Measurements from ENCODE around the gene TAF7. TPM values are rescaled to one million over a fixed set of nuclear protein-coding genes. Genes with fewer than 3 reads are reported as not detected.
"Not testable (repeated sequence)": the region's sequence is repeated elsewhere in the genome, so short reads cannot be mapped to it uniquely, and the experiment has no call there.

The TAF7 gene
- total RNA-seq, 1 experiment from 2014 or later: 40.9 TPM

- H3K27ac ChIP-seq (ENCODE audit: low read depth, low read length): no peak within 1 kb of the TSS
- no peak within 1 kb of the TSS for H3K9ac ChIP-seq (ENCODE audit: low read length)
- intact Hi-C loops (cut with micrococcal nuclease): no loop called here
- no peak for TF ChIP-seq ELF1 (IDR thresholded peaks at IDR 0.05; ENCODE audit: borderline replicate concordance, low read depth)
- TF ChIP-seq RAD21 (IDR thresholded peaks at IDR 0.05; ENCODE audit: low read depth): peak; percentile 19; the same call in 1 of the 2 replicates
- peak in 2 of 3 experiments; percentile 32 to 33; a peak in 2 of 6 replicates for TF ChIP-seq CTCF (IDR thresholded peaks at IDR 0.05 in 2 of 3, conservative IDR thresholded peaks at IDR 0.05 in 1 of 3; ENCODE audit: borderline replicate concordance in 1 of 3, insufficient read depth in 1 of 3, low read depth in 2 of 3, low read length in 2 of 3)
- CTCF ChIA-PET: no interaction called here
- no peak for DNase-seq (ENCODE audit: low read depth, low spot score)
- no peak for ATAC-seq
- H4K20me1 ChIP-seq (ENCODE audit: insufficient read depth): no peaks in the 10 kb centered on the region
- H3K4me1 ChIP-seq (ENCODE audit: control insufficient read depth in 1 of 2, insufficient read depth in 2 of 2, low read length in 2 of 2): no peaks in the 10 kb centered on the region
- H3K27me3 ChIP-seq (ENCODE audit: insufficient read depth, low read length): no peaks in the 10 kb centered on the region
- POLR2A ChIA-PET: no interaction called here
- no peaks in the 10 kb centered on the region for H3K9me2 ChIP-seq (ENCODE audit: insufficient read depth)
- RAD21 ChIA-PET (ENCODE audit: low non-redundant PET in 1 of 2, low total read pairs in 2 of 2, uncharacterized antibody in 2 of 2, unreplicated experiment in 2 of 2): no interaction called here
- no peaks in the 10 kb centered on the region; a peak in 2 of 4 replicates for H3K9me3 ChIP-seq (ENCODE audit: control insufficient read depth in 1 of 2, insufficient read depth in 1 of 2, low read depth in 1 of 2, low read length in 2 of 2)
- BruUV-seq (replicated peaks): no TSS peak
- H2AFZ ChIP-seq (ENCODE audit: low read depth, low read length, poor library complexity, severe bottlenecking): no peak within 1 kb of the TSS
- no peak within 1 kb of the TSS for H3K4me3 ChIP-seq (replicated peaks in 1 of 2; ENCODE audit: low read depth in 1 of 2, low read length in 2 of 2)
- no peaks in the 10 kb centered on the region for H3K36me3 ChIP-seq (ENCODE audit: control insufficient read depth in 1 of 2, insufficient read depth in 2 of 2, low read length in 2 of 2)
- no peaks in the 10 kb centered on the region for H3K79me2 ChIP-seq (ENCODE audit: insufficient read depth, low read length)
- no peak within 1 kb of the TSS for H3K4me2 ChIP-seq (ENCODE audit: low read length)
Observed at GRCh38 chr5:141338538-141339306, 18.1 kb upstream of the TAF7 start, which contains the start of gene PCDHGA2. TSS of gene PCDHGA2 (plus strand) at chr5:141338760.

GRCh38 chr5:141332571-141332970 is 12.0 kb upstream of the TAF7 start:
- H3K36me3 ChIP-seq (ENCODE audit: control insufficient read depth in 1 of 2, insufficient read depth in 2 of 2, low read length in 2 of 2); H3K9me2 ChIP-seq (ENCODE audit: insufficient read depth); H3K27me3 ChIP-seq (ENCODE audit: insufficient read depth, low read length); H3K27ac ChIP-seq (ENCODE audit: low read depth, low read length); H3K4me2 ChIP-seq (ENCODE audit: low read length); H2AFZ ChIP-seq (ENCODE audit: low read depth, low read length, poor library complexity, severe bottlenecking); intact Hi-C loops (cut with micrococcal nuclease); H3K4me3 ChIP-seq (replicated peaks in 1 of 2; ENCODE audit: low read depth in 1 of 2, low read length in 2 of 2); DNase-seq (ENCODE audit: low read depth, low spot score); H3K9ac ChIP-seq (ENCODE audit: low read length); H3K9me3 ChIP-seq (ENCODE audit: control insufficient read depth in 1 of 2, insufficient read depth in 1 of 2, low read depth in 1 of 2, low read length in 2 of 2); H4K20me1 ChIP-seq (ENCODE audit: insufficient read depth); ATAC-seq; POLR2A ChIA-PET; H3K4me1 ChIP-seq (ENCODE audit: control insufficient read depth in 1 of 2, insufficient read depth in 2 of 2, low read length in 2 of 2); H3K79me2 ChIP-seq (ENCODE audit: insufficient read depth, low read length); BruUV-seq (replicated peaks); CTCF ChIA-PET; RAD21 ChIA-PET (ENCODE audit: low non-redundant PET in 1 of 2, low total read pairs in 2 of 2, uncharacterized antibody in 2 of 2, unreplicated experiment in 2 of 2): not testable (repeated sequence)
